MCF 10A (cell line): ENCODE measurements around the gene CGB3. TPM values are rescaled to one million over a fixed set of nuclear protein-coding genes. Genes with fewer than 3 reads are reported as not detected.

Experiments used
- BruUV-seq: library from RNA; stranded (reverse); fragments of 400-500 nt; replicated peaks from 2 replicates; lab custom pipeline; 2021; lab: Mats Ljungman, UMichigan
- CTCF ChIA-PET: fragments of 300-600 bp; sonication (Branson Sonifier 250); formaldehyde crosslinking; extraction: SDS; loops from one replicate; lab custom pipeline; 2021; ENCODE audit warnings: antibody characterized with exemption, inconsistent platforms; lab: Yijun Ruan, JAX
- POLR2A ChIA-PET: fragments of 300-600, 350-650 bp; sonication (Branson Sonifier 250); formaldehyde crosslinking; extraction: SDS; loops from one replicate; lab custom pipeline; 2020; ENCODE audit warnings: antibody characterized with exemption, inconsistent platforms; lab: Yijun Ruan, JAX
- DNase-seq: peaks from one replicate; pipeline ENCODE4 v3.0.0-alpha.2; 2018; ENCODE audit not compliant: unreplicated experiment
- H3K27ac Mint-ChIP-seq: one replicate; pipeline ENCODE4 v1.8.0; 2022; ENCODE audit warnings: mild to moderate bottlenecking, low read depth, mixed read lengths; ENCODE audit not compliant: unreplicated experiment
- H3K27me3 Mint-ChIP-seq: one replicate; pipeline ENCODE4 v1.8.0; 2022; ENCODE audit warnings: mixed read lengths; ENCODE audit not compliant: insufficient read depth, unreplicated experiment
- H3K36me3 Mint-ChIP-seq: one replicate; pipeline ENCODE4 v1.8.0; 2022; ENCODE audit warnings: mild to moderate bottlenecking, moderate library complexity, mixed read lengths; ENCODE audit not compliant: insufficient read depth, unreplicated experiment
- H3K4me1 Mint-ChIP-seq: one replicate; pipeline ENCODE4 v1.8.0; 2022; ENCODE audit warnings: mixed read lengths; ENCODE audit not compliant: insufficient read depth, unreplicated experiment
- H3K4me3 Mint-ChIP-seq: one replicate; pipeline ENCODE4 v1.8.0; 2022; ENCODE audit warnings: mild to moderate bottlenecking, moderate library complexity, mixed read lengths; ENCODE audit not compliant: unreplicated experiment
- H3K9me3 Mint-ChIP-seq: one replicate; pipeline ENCODE4 v1.8.0; 2022; ENCODE audit warnings: mixed read lengths; ENCODE audit not compliant: unreplicated experiment
- CTCF ChIP-seq: fragments of 200-600 bp; IDR thresholded peaks from one replicate; pipeline ENCODE4 v1.8.0; 2022; ENCODE audit warnings: antibody characterized with exemption, mild to moderate bottlenecking; ENCODE audit not compliant: unreplicated experiment
- intact Hi-C: fragments of 100-400 bp; cut with micrococcal nuclease; formaldehyde crosslinking; loops from 2 replicates; pipeline ENCODE4 v1.14.1; 2022
- microRNA-seq: library from miRNA; unstranded; fragments of <30 nt; microRNA quantifications from one replicate; pipeline ENCODE4 v1.2.0, GENCODE V29; 2022
- total RNA-seq: library from RNA; stranded (reverse); gene quantifications from 2 replicates; pipeline ENCODE4 v1.2.3, GENCODE V29; 2022

Gene CGB3
- total RNA-seq, 1 experiment from 2014 or later, result not detected

- intact Hi-C loops, result no loop called here
- no TSS peak for BruUV-seq
- no peak for TF ChIP-seq CTCF
- ChIA-PET POLR2A (interaction anchor here (4.3 kb wide), 1 partner anchor 11 kb away, joined by 25 read pairs; the partner anchor contains the start of genes GYS1 and RUVBL2), CTCF (interaction anchor here (1.0 to 4.2 kb wide), 3 partner anchors 10 to 16 kb away, joined by 3 to 30 read pairs (median 4); partner anchors contain the start of genes GYS1 and RUVBL2)
- no peak overlapping the region for H3K4me3 Mint-ChIP-seq
- peaks cover 12% of the 10 kb centered on the region for H3K4me1 Mint-ChIP-seq
- no peaks in the 10 kb centered on the region for H3K9me3 Mint-ChIP-seq
- peaks cover 69% of the 10 kb centered on the region for H3K36me3 Mint-ChIP-seq
- DNase-seq, result no peak
- H3K27me3 Mint-ChIP-seq, result no peaks in the 10 kb centered on the region
- no peak overlapping the region for H3K27ac Mint-ChIP-seq
Observed at GRCh38 chr19:48982280-48982679, 41.9 kb downstream of the CGB3 start.

GRCh38 chr19:48977061-48977460 is 47.1 kb downstream of the CGB3 start:
- DNase-seq, result no peak
- no TSS peak for BruUV-seq
- Mint-ChIP-seq H3K9me3 (no peaks in the 10 kb centered on the region), H3K27me3 (no peaks in the 10 kb centered on the region), H3K4me1 (peaks cover 12% of the 10 kb centered on the region), H3K27ac (no peak overlapping the region), H3K4me3 (no peak overlapping the region), H3K36me3 (peaks cover 57% of the 10 kb centered on the region)
- ChIA-PET CTCF (interaction anchor here (2.3 to 5.7 kb wide), 2 partner anchors 10 to 15 kb away, joined by 13 to 39 read pairs; partner anchors contain the start of genes GYS1 and RUVBL2), POLR2A (interaction anchor here (0.7 to 5.6 kb wide), 4 partner anchors 10 to 105 kb away, joined by 3 to 61 read pairs (median 26); partner anchors contain the start of genes FTL, GYS1, PPP1R15A and RUVBL2)
- no peak for TF ChIP-seq CTCF
- intact Hi-C loops, result no loop called here

- ChIA-PET POLR2A (interaction anchor here (0.7 to 5.6 kb wide), 4 partner anchors 9 to 104 kb away, joined by 3 to 61 read pairs (median 26); partner anchors contain the start of genes FTL, GYS1, PPP1R15A and RUVBL2), CTCF (interaction anchor here (0.7 to 5.7 kb wide), 3 partner anchors 9 to 642 kb away, joined by 3 to 39 read pairs (median 13); partner anchors contain the start of genes GYS1 and RUVBL2)
- Mint-ChIP-seq H3K9me3 (no peaks in the 10 kb centered on the region), H3K36me3 (peaks cover 53% of the 10 kb centered on the region), H3K27me3 (no peaks in the 10 kb centered on the region), H3K4me3 (no peak overlapping the region), H3K27ac (no peak overlapping the region), H3K4me1 (peaks cover 12% of the 10 kb centered on the region)
- no peak for TF ChIP-seq CTCF
- no TSS peak for BruUV-seq
- intact Hi-C loops, result no loop called here
- DNase-seq, result peak; percentile 20
Observed at GRCh38 chr19:48975947-48976847, 47.9 kb downstream of the CGB3 start.

Small RNA genes lying within 50 kb of the gene (microRNA-seq; reads per million reads assigned to microRNA genes)
- gene MIR6798, result 0.53 reads per million

Other genes with a start within 250 kb of the CGB3 start
- gene BCAT2, start 213.3 kb downstream of the CGB3 start, total RNA-seq, result 40.7 and 48.2 TPM in 2 replicates
- 0.26 and 0.32 TPM in 2 replicates for gene HSD17B14, start 187.8 kb downstream of the CGB3 start, total RNA-seq
- gene PLEKHA4, start 155.7 kb downstream of the CGB3 start, total RNA-seq, result 10.1 and 11.9 TPM in 2 replicates
- gene PPP1R15A, start 151.9 kb downstream of the CGB3 start, total RNA-seq, result 207 and 248 TPM in 2 replicates
- not detected in 2 replicates for gene TULP2, start 125.6 kb downstream of the CGB3 start, total RNA-seq
- 61.4 and 76.8 TPM in 2 replicates for gene NUCB1, start 124.0 kb downstream of the CGB3 start, total RNA-seq
- gene DHDH, start 90.6 kb downstream of the CGB3 start, total RNA-seq, result not detected in 2 replicates
- gene BAX, start 69.5 kb downstream of the CGB3 start, total RNA-seq, result 130 and 152 TPM in 2 replicates
- 275 and 390 TPM in 2 replicates for gene FTL, start 59.0 kb downstream of the CGB3 start, total RNA-seq
- gene GYS1, start 31.0 kb downstream of the CGB3 start, total RNA-seq, result 29.7 and 42.7 TPM in 2 replicates
- 126 and 156 TPM in 2 replicates for gene RUVBL2, start 30.4 kb downstream of the CGB3 start, total RNA-seq
- gene LHB, start 7.2 kb downstream of the CGB3 start, total RNA-seq, result not detected in 2 replicates
- not detected in 2 replicates for gene CGB2, start 7.6 kb upstream of the CGB3 start, total RNA-seq
- gene CGB1, start 12.6 kb upstream of the CGB3 start, total RNA-seq, result not detected in 2 replicates
- gene CGB5, start 19.5 kb upstream of the CGB3 start, total RNA-seq, result not detected in 2 replicates
- gene CGB8, start 24.8 kb upstream of the CGB3 start, total RNA-seq, result 1.3 TPM in 1 of 2 replicates, not detected in the other
- gene CGB7, start 33.4 kb upstream of the CGB3 start, total RNA-seq, result 2.3 and 2.5 TPM in 2 replicates
- gene NTF4, start 40.5 kb upstream of the CGB3 start, total RNA-seq, result 6.0 and 7.8 TPM in 2 replicates
- not detected in 2 replicates for gene KCNA7, start 48.4 kb upstream of the CGB3 start, total RNA-seq
- gene SNRNP70, start 61.1 kb upstream of the CGB3 start, total RNA-seq, result 199 and 200 TPM in 2 replicates
- gene LIN7B, start 90.0 kb upstream of the CGB3 start, total RNA-seq, result 2.6 and 3.2 TPM in 2 replicates
- gene C19orf73, start 94.8 kb upstream of the CGB3 start, total RNA-seq, result 2.4 and 3.2 TPM in 2 replicates
- 6.7 and 8.0 TPM in 2 replicates for gene PPFIA3, start 95.2 kb upstream of the CGB3 start, total RNA-seq
- not detected in 2 replicates for gene HRC, start 131.1 kb upstream of the CGB3 start, total RNA-seq
- gene TRPM4, start 133.5 kb upstream of the CGB3 start, total RNA-seq, result 21.2 and 21.4 TPM in 2 replicates